ENCODE results near the gene SLC49A4. TPM values are rescaled to one million over a fixed set of nuclear protein-coding genes. Genes with fewer than 3 reads are reported as not detected.

SLC49A4 gene
- polyA plus RNA-seq, 2 of the 4 experiments (the other 2 are of a cell fraction), result 11.1 to 16.2 TPM

DNA sequence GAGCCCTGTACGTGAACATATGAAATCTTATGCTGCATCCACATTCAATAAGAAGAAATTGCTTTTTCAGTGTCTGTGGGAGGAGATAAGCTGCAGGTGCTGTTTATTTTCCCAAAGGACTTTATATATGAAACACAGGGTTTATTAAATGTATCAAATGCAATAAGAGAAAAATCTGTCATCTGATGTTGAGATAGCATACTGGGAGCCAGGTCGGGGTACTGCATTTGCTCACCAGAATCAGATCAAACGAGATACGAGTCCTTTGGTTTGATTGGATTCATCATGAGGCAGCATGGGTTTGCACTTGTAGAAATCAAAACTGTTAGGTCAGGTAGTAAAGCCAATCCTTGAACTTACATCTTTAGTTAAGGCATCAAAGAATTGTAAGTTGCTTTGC lies 91.4 kb downstream of the SLC49A4 start:
- H3K9me3 ChIP-seq, result no peaks in the 10 kb centered on the region
- ATAC-seq, result no peak
- no peak for TF ChIP-seq REST (IDR thresholded peaks at IDR 0.05)
- TF ChIP-seq POLR2A (IDR thresholded peaks at IDR 0.05; ENCODE audit: low read length), result no peak
- TF ChIP-seq NFE2L2 (conservative IDR thresholded peaks at IDR 0.05; ENCODE audit: low read length), result no peak
- TF ChIP-seq, protein P1, sequence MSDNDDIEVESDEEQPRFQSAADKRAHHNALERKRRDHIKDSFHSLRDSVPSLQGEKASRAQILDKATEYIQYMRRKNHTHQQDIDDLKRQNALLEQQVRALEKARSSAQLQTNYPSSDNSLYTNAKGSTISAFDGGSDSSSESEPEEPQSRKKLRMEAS (IDR thresholded peaks at IDR 0.05), result no peak
- TF ChIP-seq CBX2 (IDR thresholded peaks at IDR 0.05; ENCODE audit: borderline replicate concordance, low read depth), result no peak
- no peak for TF ChIP-seq HOXB5 (CRISPR knock-in tag; IDR thresholded peaks at IDR 0.05)
- no peak for TF ChIP-seq EHMT2 (IDR thresholded peaks at IDR 0.05; ENCODE audit: low read depth)
- TF ChIP-seq USF2 (IDR thresholded peaks at IDR 0.05), result no peak
- TF ChIP-seq RARB (CRISPR knock-in tag; IDR thresholded peaks at IDR 0.05), result no peak
- no peak for TF ChIP-seq EHF (CRISPR knock-in tag; IDR thresholded peaks at IDR 0.05)
- no peak for TF ChIP-seq MAZ (IDR thresholded peaks at IDR 0.05; ENCODE audit: borderline replicate concordance, low read depth, low read length)
- TF ChIP-seq, protein P2, sequence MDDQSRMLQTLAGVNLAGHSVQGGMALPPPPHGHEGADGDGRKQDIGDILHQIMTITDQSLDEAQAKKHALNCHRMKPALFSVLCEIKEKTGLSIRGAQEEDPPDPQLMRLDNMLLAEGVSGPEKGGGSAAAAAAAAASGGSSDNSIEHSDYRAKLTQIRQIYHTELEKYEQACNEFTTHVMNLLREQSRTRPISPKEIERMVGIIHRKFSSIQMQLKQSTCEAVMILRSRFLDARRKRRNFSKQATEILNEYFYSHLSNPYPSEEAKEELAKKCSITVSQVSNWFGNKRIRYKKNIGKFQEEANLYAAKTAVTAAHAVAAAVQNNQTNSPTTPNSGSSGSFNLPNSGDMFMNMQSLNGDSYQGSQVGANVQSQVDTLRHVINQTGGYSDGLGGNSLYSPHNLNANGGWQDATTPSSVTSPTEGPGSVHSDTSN (IDR thresholded peaks at IDR 0.05), result no peak
- no peak for TF ChIP-seq SREBF2 (IDR thresholded peaks at IDR 0.05)
- TF ChIP-seq CEBPB (IDR thresholded peaks at IDR 0.05), result no peak
- no peak for TF ChIP-seq CHD2 (IDR thresholded peaks at IDR 0.05; ENCODE audit: low read length, partially characterized antibody)
- no peak for TF ChIP-seq MAFK (IDR thresholded peaks at IDR 0.05; ENCODE audit: partially characterized antibody)
- no peak for TF ChIP-seq KDM1A (IDR thresholded peaks at IDR 0.05; ENCODE audit: low read depth)
- 86% methylated on average over 4 of the region's 4 CpGs for WGBS (ENCODE audit: missing lambda C conversion rate)
- no peaks in the 10 kb centered on the region for H3K4me1 ChIP-seq
- no peak for FAIRE-seq
- no peak overlapping the region for H3K27ac ChIP-seq
- no peak for DNase-seq (ENCODE audit: low read depth in 1 of 2, low spot score in 1 of 2)
- H3K4me3 ChIP-seq, result no peak overlapping the region
- CTCF ChIA-PET, result interaction anchor here (0.7 to 1.1 kb wide), 2 partner anchors 12 to 31 kb away, joined by 3 to 4 read pairs; no protein-coding TSS in a partner anchor
- POLR2A ChIA-PET, result no interaction called here
- no peak overlapping the region for H3K4me2 ChIP-seq

DNA sequence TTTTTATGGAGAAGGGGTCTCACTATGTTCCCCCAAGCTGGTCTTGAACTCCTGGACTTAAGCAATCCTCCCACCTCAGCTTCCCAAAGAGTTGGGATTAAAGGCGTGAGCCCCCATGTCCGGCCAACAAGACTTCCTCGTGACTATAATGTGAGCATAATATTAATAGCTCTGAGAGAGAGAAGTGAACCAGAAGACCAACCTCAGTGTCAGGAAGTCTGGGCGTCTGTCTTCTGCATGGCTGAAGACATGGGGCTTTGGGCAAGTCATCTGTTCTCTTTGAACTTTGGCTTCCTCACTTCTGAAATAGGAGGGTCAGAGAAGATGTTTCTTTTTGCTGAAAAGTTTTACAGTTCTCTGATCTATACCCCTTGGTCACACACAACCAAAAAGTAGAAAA lies 92.1 kb downstream of the SLC49A4 start:
- no peak for FAIRE-seq
- Histone ChIP-seq H3K9me3 (no peaks in the 10 kb centered on the region), H3K4me1 (no peaks in the 10 kb centered on the region), H3K27ac (no peak overlapping the region), H3K4me2 (no peak overlapping the region), H3K4me3 (no peak overlapping the region)
- CTCF ChIA-PET, result interaction anchor here (1.1 kb wide), 1 partner anchor 31 kb away, joined by 3 read pairs; no protein-coding TSS in a partner anchor
- POLR2A ChIA-PET, result no interaction called here
- no peak for ATAC-seq
- DNase-seq (ENCODE audit: low read depth in 1 of 2, low spot score in 1 of 2), result no peak
- 85% methylated on average over 4 of the region's 4 CpGs for WGBS (ENCODE audit: missing lambda C conversion rate)
- TF ChIP-seq SMC3 (IDR thresholded peaks at IDR 0.05), result no peak
- TF ChIP-seq NFE2L2 (conservative IDR thresholded peaks at IDR 0.05; ENCODE audit: low read length), result no peak
- TF ChIP-seq FOSL2 (IDR thresholded peaks at IDR 0.05), result no peak
- TF ChIP-seq FOSL2 (CRISPR knock-in tag; IDR thresholded peaks at IDR 0.05), result no peak
- no peak for TF ChIP-seq EP300 (IDR thresholded peaks at IDR 0.05)
- no peak for TF ChIP-seq ELK1 (IDR thresholded peaks at IDR 0.05; ENCODE audit: low read depth, low read length)
- TF ChIP-seq MYC (IDR thresholded peaks at IDR 0.05; ENCODE audit: borderline replicate concordance, low read length), result no peak
- no peak for TF ChIP-seq ZNF302 (CRISPR knock-in tag; IDR thresholded peaks at IDR 0.05)
- TF ChIP-seq HOXB13 (CRISPR knock-in tag; IDR thresholded peaks at IDR 0.05; ENCODE audit: low read depth), result no peak
- no peak for TF ChIP-seq MAZ (IDR thresholded peaks at IDR 0.05; ENCODE audit: borderline replicate concordance, low read depth, low read length)
- no peak for TF ChIP-seq POLR2AphosphoS2 (conservative IDR thresholded peaks at IDR 0.05; ENCODE audit: low read length)
- no peak for TF ChIP-seq JUNB (IDR thresholded peaks at IDR 0.05)
- TF ChIP-seq, protein P3, sequence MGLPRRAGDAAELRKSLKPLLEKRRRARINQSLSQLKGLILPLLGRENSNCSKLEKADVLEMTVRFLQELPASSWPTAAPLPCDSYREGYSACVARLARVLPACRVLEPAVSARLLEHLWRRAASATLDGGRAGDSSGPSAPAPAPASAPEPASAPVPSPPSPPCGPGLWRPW (IDR thresholded peaks at IDR 0.05), result no peak
- no peak for TF ChIP-seq BHLHE40 (IDR thresholded peaks at IDR 0.05; ENCODE audit: low read depth, low read length)
- no peak for TF ChIP-seq CBX8 (IDR thresholded peaks at IDR 0.05)
- no peak for TF ChIP-seq USF2 (IDR thresholded peaks at IDR 0.05)
- no peak for TF ChIP-seq CTCF (IDR thresholded peaks at IDR 0.05)

Data from A549 (cell line).